Heart left ventricle (tissue), 13 donors: Measurements from ENCODE around the gene KLHL22.

Experiments used
- CTCF ChIP-seq, 12 donors: fragments of 200-600 bp; sonication (generic) in 4 of 12; IDR thresholded peaks; one replicate each; pipeline versions ENCODE4 v1.5.0 to v1.8.0; 2018 to 2022; ENCODE audit warnings: antibody characterized with exemption in 12 of 12, mild to moderate bottlenecking in 5 of 12
- POLR2A ChIP-seq, 2 donors: fragments of 450-650 bp; IDR thresholded peaks; one replicate each; pipeline ENCODE4 v1.6.1; 2017; ENCODE audit warnings: antibody characterized with exemption in 2 of 2, mild to moderate bottlenecking in 2 of 2, moderate library complexity in 2 of 2
- donor health status: ischemic (EF 13 %, LVEDD 7.1; RV severe dilation, severe dysfunction).
- donor health status: DM: no; HTN: yes; CAD: no.
- donor health status: DM: no; HTN: no; CAD: no.
- donor health status: ischemic (EF 25% LVEDD 6.9; RV normal size, moderate dysfunction).
- donor health status: ischemic (EF 25% LVEDD 5.7; RV mildly dilated, moderate dysfunction).
- donor health status: ischemic (EF 35%, LVEDD 5.7; RV mildly dilated, moderate dysfunction).
- donor health status: nonischemic (EF 11% LVEDD 7.7; RV severe dilation, severe dysfunction).
- donor health status: DM: yes; HTN: yes; CAD: no.
- donor health status: PGD.
- donor health status: ischemic (EF 29% LVEDD 5.4; RV normal size, mild dysfunction).
- donor health status: nonischemic (EF 23%, LVEDD 6.1; RV moderate dilation, normal function).

GRCh38 chr22:20453222-20453621 is 42.4 kb downstream of the KLHL22 start:
- no peak for TF ChIP-seq CTCF (IDR thresholded peaks at IDR 0.05)
- no peak for TF ChIP-seq POLR2A (IDR thresholded peaks at IDR 0.05)
